ENCODE measurements around the gene ZNF770. TPM values are rescaled to one million over a fixed set of nuclear protein-coding genes. Genes with fewer than 3 reads are reported as not detected.
A peak's percentile ranks its signal among the peaks of the same experiment; 100 is the strongest.

The ZNF770 gene
- total and polyA plus RNA-seq, 10 donors = 9.9 to 44.4 (median 30.6) TPM

DNA sequence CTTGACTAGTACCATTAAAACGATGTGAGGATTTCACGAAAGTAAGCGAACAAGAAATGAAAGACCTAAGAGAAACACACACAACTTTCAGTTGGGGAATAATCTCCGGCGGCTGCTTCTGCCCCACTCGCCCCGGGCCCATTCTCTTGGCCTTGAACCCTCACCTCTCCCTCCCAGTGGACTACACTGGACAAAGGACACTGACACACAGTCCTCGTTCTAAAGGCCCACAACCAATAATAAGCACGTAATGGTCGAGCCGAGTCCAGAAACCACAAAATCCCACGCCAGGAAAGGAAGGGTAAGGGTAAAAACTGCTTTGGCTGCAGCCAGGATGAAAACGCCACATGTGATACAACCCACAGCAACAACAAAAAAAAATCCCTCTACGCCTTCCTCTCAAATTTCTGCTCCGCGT is 469 bp downstream of the ZNF770 start:
- intact Hi-C loops (cut with DNase I; ENCODE audit: low total_unique reads) = no loop called here
- no peaks in the 10 kb centered on the region for H3K9me3 ChIP-seq
- H3K4me1 ChIP-seq = peaks cover 33 to 55% (median 45%) of the 10 kb centered on the region in 6 donors
- H3K27me3 ChIP-seq (replicated peaks in 1 of 7) = no peaks in the 10 kb centered on the region
- H3K27ac ChIP-seq = peak overlapping the region; percentile 94 to 99 (median 98)
- no peak for DNase-seq
- WGBS, 5 donors = 0 to 1% (median 0%) methylated on average over 16 of the region's 16 CpGs
- peak overlapping the region; percentile 65 to 84 (median 80) for H3K4me3 ChIP-seq
- TF ChIP-seq, protein P1, sequence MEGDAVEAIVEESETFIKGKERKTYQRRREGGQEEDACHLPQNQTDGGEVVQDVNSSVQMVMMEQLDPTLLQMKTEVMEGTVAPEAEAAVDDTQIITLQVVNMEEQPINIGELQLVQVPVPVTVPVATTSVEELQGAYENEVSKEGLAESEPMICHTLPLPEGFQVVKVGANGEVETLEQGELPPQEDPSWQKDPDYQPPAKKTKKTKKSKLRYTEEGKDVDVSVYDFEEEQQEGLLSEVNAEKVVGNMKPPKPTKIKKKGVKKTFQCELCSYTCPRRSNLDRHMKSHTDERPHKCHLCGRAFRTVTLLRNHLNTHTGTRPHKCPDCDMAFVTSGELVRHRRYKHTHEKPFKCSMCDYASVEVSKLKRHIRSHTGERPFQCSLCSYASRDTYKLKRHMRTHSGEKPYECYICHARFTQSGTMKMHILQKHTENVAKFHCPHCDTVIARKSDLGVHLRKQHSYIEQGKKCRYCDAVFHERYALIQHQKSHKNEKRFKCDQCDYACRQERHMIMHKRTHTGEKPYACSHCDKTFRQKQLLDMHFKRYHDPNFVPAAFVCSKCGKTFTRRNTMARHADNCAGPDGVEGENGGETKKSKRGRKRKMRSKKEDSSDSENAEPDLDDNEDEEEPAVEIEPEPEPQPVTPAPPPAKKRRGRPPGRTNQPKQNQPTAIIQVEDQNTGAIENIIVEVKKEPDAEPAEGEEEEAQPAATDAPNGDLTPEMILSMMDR (IDR thresholded peaks at IDR 0.05 in 8 of 11, conservative IDR thresholded peaks at IDR 0.05 in 3 of 11) = no peak
- no peak for TF ChIP-seq POLR2AphosphoS5 (IDR thresholded peaks at IDR 0.05)
- TF ChIP-seq POLR2A (IDR thresholded peaks at IDR 0.05) = no peak
- peaks cover 0 to 33% (median 10%) of the 10 kb centered on the region in 6 donors for H3K36me3 ChIP-seq

DNA sequence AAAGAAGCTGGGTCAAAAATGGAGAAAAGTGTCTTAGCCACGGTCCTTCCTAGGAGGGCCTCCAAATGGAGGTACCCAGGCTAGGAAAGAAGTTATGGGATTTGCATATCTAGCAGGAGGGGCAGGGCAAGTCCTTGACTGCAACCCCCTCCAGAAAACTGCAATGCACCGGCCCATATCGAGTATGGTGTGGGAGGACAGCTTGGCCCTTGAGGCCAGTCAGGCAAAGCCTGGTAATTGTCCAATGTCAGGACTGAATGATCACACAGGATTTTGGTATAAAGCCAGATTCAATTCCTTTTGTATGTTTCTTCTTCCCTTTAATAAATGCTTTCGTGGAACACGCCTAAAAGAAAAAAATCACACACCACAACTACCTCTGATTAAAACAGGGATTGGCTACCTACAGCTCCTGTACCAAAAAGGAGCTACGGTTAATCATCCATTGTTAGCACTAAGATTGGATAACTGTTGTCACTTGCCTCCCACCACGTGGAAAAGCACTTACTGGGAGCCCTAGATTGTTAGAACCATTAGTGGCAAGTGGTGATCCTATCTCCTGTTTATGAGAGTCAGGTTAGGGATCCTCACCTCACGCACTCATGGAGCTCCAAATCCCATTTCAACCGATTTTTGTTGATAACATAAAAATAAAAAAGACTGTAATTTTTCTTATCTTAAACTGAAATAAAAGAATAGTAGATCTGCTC is 1.2 kb downstream of the ZNF770 start:
- H3K9me3 ChIP-seq = no peaks in the 10 kb centered on the region
- TF ChIP-seq, protein P1 (IDR thresholded peaks at IDR 0.05 in 8 of 11, conservative IDR thresholded peaks at IDR 0.05 in 3 of 11) = no peak
- TF ChIP-seq POLR2AphosphoS5 (IDR thresholded peaks at IDR 0.05) = no peak
- no peak for TF ChIP-seq POLR2A (IDR thresholded peaks at IDR 0.05)
- intact Hi-C loops (cut with DNase I; ENCODE audit: low total_unique reads) = no loop called here
- peak overlapping the region; percentile 65 to 84 (median 80) for H3K4me3 ChIP-seq
- H3K27ac ChIP-seq = peak overlapping the region; percentile 94 to 99 (median 98)
- H3K36me3 ChIP-seq = peaks cover 0 to 40% (median 17%) of the 10 kb centered on the region in 6 donors
- WGBS, 5 donors = 32 to 43% (median 40%) methylated on average over 9 of the region's 9 CpGs
- DNase-seq = no peak
- H3K27me3 ChIP-seq (replicated peaks in 1 of 7) = no peaks in the 10 kb centered on the region
- peaks cover 33 to 55% (median 45%) of the 10 kb centered on the region in 6 donors for H3K4me1 ChIP-seq

DNA sequence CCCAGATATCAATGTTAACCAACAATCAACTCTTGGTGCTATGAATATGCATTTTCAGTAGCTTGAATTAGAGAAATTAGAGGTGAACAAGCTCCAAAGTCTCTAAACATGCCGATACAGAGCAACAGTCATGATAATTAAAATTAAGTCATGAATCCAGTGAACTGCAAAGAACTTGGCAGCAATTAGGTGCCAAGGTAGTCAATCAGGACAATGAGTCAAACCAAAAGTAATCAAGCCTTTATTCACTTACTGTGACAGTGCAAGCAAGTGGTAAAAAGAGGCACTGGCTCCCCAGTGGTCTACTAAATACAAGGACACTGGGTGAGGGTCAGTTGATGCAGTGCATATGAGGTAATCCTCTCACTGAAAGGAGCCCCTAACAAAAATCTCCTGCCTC is 1.8 kb downstream of the ZNF770 start:
- Histone ChIP-seq H3K27ac (peak overlapping the region in 3 of 8 donors; percentile 97 to 99 (median 98)), H3K9me3 (no peaks in the 10 kb centered on the region), H3K27me3 (replicated peaks in 1 of 7) (no peaks in the 10 kb centered on the region), H3K36me3 (peaks cover 0 to 46% (median 21%) of the 10 kb centered on the region in 6 donors), H3K4me3 (peak overlapping the region in 7 of 8 donors; percentile 65 to 84 (median 82)), H3K4me1 (peaks cover 33 to 55% (median 45%) of the 10 kb centered on the region in 6 donors)
- TF ChIP-seq POLR2A (IDR thresholded peaks at IDR 0.05) = no peak
- TF ChIP-seq, protein P1 (IDR thresholded peaks at IDR 0.05 in 8 of 11, conservative IDR thresholded peaks at IDR 0.05 in 3 of 11) = no peak
- no peak for TF ChIP-seq POLR2AphosphoS5 (IDR thresholded peaks at IDR 0.05)
- no peak for DNase-seq
- intact Hi-C loops (cut with DNase I; ENCODE audit: low total_unique reads) = no loop called here
- WGBS, 5 donors = 72 to 93% (median 90%) methylated on average over 1 of the region's 1 CpG

DNA sequence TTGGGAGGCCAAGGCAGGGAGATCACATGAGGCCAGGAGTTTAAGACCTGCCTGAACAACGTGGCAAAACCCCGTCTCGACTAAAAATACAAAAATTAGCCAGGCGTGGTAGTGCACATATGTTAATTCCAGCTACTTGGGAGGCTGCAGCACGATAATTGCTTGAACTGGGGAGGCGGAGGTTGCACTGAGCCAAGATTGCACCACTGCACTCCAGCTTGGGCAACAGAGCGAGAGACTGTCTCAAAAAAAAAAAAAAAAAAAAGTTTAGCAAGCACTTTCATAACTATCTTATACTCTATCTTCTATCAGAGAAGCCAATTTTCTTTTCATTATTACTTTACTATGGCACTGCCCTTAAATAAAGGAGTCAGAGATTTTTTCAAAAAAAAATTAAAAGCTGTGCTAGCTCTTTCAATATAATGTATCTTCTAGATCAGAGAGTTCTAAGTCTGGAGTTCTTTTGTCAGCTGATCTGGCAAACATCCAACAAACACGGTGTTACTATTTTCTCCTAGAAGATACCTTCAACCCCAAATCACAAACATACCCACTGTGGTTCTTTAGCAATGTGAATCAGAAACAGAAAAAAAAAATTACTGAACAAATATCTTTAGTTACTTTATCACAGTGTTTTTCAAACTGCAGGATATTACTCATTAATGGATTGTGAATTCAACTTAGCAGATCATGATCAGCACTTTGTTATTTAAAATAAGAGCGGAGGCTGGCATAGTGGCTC is 3.0 kb downstream of the ZNF770 start:
- peaks cover 0 to 52% (median 27%) of the 10 kb centered on the region in 6 donors for H3K36me3 ChIP-seq
- H3K4me3 ChIP-seq = peak overlapping the region in 1 of 8 donors; percentile 84
- peaks cover 33 to 55% (median 45%) of the 10 kb centered on the region in 6 donors for H3K4me1 ChIP-seq
- H3K27ac ChIP-seq = peak overlapping the region in 6 of 8 donors; percentile 16 to 99 (median 36)
- no peak for TF ChIP-seq POLR2AphosphoS5 (IDR thresholded peaks at IDR 0.05)
- intact Hi-C loops (cut with DNase I; ENCODE audit: low total_unique reads) = no loop called here
- WGBS, 5 donors = 54 to 77% (median 61%) methylated on average over 9 of the region's 9 CpGs
- H3K27me3 ChIP-seq (replicated peaks in 1 of 7) = no peaks in the 10 kb centered on the region
- no peaks in the 10 kb centered on the region for H3K9me3 ChIP-seq
- DNase-seq = no peak

Measured in spleen (tissue), 11 donors.